ENCODE results near the gene ZNF90. TPM values are rescaled to one million over a fixed set of nuclear protein-coding genes. Genes with fewer than 3 reads are reported as not detected.

The ZNF90 gene
- total RNA-seq, 1 donor from 2014 or later: 5.8 TPM

DNA sequence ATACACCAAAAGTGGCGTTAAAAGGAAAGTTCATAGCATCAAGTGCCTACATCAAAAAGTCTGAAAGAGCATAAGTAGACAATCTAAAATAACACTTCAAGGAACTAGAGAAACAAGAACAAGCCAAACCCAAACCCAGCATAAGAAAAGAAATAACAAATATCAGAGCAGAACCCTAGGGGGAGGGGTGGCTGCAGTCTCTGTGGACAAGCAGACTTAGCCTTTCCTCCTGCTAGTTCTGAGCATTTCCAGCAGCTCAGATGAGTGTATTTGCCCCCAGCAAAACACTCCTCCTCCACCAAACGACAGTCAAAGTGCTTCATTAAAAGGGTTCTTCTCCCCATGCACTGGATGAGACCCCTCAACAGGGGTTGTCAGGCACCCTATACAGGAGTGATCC lies 7.1 kb upstream of the ZNF90 start:
- no peak overlapping the region for H3K27ac ChIP-seq (ENCODE audit: low read depth, low read length)
- no peak overlapping the region for H3K4me3 Mint-ChIP-seq (ENCODE audit: unreplicated experiment)
- no peaks in the 10 kb centered on the region for H3K79me2 ChIP-seq (ENCODE audit: insufficient read depth, low read length)
- no peaks in the 10 kb centered on the region for H3K36me3 ChIP-seq (ENCODE audit: insufficient read depth, low read length)
- H3K27me3 ChIP-seq (ENCODE audit: insufficient read depth, low read length): no peaks in the 10 kb centered on the region
- peaks cover 3% of the 10 kb centered on the region for H3K9me3 ChIP-seq (ENCODE audit: insufficient read depth, low read depth, low read length)
- no peaks in the 10 kb centered on the region for H3K27me3 Mint-ChIP-seq (ENCODE audit: low read depth, unreplicated experiment)
- no peaks in the 10 kb centered on the region for H4K20me1 ChIP-seq (ENCODE audit: insufficient read depth, low read length)
- DNase-seq (ENCODE audit: low read depth) (no peak), FAIRE-seq (no peak)
- peaks cover 12% of the 10 kb centered on the region for H3K9me3 Mint-ChIP-seq (ENCODE audit: unreplicated experiment)
- H3K4me2 ChIP-seq (ENCODE audit: low read length): no peak overlapping the region
- no peaks in the 10 kb centered on the region for H3K36me3 Mint-ChIP-seq (ENCODE audit: low read depth, unreplicated experiment)
- no peaks in the 10 kb centered on the region for H3K4me1 Mint-ChIP-seq (ENCODE audit: low read depth, unreplicated experiment)
- TF ChIP-seq, protein P1, sequence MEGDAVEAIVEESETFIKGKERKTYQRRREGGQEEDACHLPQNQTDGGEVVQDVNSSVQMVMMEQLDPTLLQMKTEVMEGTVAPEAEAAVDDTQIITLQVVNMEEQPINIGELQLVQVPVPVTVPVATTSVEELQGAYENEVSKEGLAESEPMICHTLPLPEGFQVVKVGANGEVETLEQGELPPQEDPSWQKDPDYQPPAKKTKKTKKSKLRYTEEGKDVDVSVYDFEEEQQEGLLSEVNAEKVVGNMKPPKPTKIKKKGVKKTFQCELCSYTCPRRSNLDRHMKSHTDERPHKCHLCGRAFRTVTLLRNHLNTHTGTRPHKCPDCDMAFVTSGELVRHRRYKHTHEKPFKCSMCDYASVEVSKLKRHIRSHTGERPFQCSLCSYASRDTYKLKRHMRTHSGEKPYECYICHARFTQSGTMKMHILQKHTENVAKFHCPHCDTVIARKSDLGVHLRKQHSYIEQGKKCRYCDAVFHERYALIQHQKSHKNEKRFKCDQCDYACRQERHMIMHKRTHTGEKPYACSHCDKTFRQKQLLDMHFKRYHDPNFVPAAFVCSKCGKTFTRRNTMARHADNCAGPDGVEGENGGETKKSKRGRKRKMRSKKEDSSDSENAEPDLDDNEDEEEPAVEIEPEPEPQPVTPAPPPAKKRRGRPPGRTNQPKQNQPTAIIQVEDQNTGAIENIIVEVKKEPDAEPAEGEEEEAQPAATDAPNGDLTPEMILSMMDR (IDR thresholded peaks at IDR 0.05; ENCODE audit: insufficient read depth, low read depth, low read length): no peak
- no peak for TF ChIP-seq EZH2 (IDR thresholded peaks at IDR 0.05; ENCODE audit: insufficient read depth, low read length)
- H3K4me1 ChIP-seq (ENCODE audit: insufficient read depth, low read length): no peaks in the 10 kb centered on the region
- H3K27ac Mint-ChIP-seq (ENCODE audit: unreplicated experiment): no peak overlapping the region
- no peak overlapping the region for H3K4me3 ChIP-seq (ENCODE audit: insufficient read depth, low read depth, low read length)
- H3K9ac ChIP-seq (ENCODE audit: low read length): no peak overlapping the region
- no peak overlapping the region for H2AFZ ChIP-seq (ENCODE audit: low read depth, low read length)

DNA sequence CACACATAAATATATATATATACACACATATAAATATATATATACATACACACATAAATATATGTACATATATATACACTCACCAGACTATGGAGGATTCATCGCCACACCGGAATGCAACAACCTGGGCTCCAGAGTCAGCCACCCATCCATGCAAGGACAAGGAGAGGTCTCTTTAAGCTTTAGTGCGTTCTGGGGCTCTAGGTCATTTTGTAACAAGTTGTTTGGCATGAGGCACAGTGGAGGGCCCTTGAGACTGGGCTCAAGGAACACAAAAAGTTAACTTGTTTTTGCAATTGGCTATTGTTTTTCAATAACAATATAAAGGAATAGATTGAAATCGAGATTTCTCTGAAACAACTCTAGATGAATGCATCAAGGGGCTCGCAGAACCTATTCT lies 4.9 kb upstream of the ZNF90 start:
- Mint-ChIP-seq H3K4me3 (ENCODE audit: unreplicated experiment) (no peak overlapping the region), H3K9me3 (ENCODE audit: unreplicated experiment) (peaks cover 14% of the 10 kb centered on the region), H3K27me3 (ENCODE audit: low read depth, unreplicated experiment) (no peaks in the 10 kb centered on the region), H3K36me3 (ENCODE audit: low read depth, unreplicated experiment) (no peaks in the 10 kb centered on the region), H3K27ac (ENCODE audit: unreplicated experiment) (no peak overlapping the region), H3K4me1 (ENCODE audit: low read depth, unreplicated experiment) (no peaks in the 10 kb centered on the region)
- Histone ChIP-seq H3K36me3 (ENCODE audit: insufficient read depth, low read length) (no peaks in the 10 kb centered on the region), H3K9me3 (ENCODE audit: insufficient read depth, low read depth, low read length) (peaks cover 3% of the 10 kb centered on the region), H3K4me3 (ENCODE audit: insufficient read depth, low read depth, low read length) (no peak overlapping the region), H3K79me2 (ENCODE audit: insufficient read depth, low read length) (no peaks in the 10 kb centered on the region), H3K4me1 (ENCODE audit: insufficient read depth, low read length) (no peaks in the 10 kb centered on the region), H2AFZ (ENCODE audit: low read depth, low read length) (no peak overlapping the region), H3K9ac (ENCODE audit: low read length) (no peak overlapping the region), H3K27me3 (ENCODE audit: insufficient read depth, low read length) (no peaks in the 10 kb centered on the region), H4K20me1 (ENCODE audit: insufficient read depth, low read length) (no peaks in the 10 kb centered on the region), H3K4me2 (ENCODE audit: low read length) (no peak overlapping the region), H3K27ac (ENCODE audit: low read depth, low read length) (no peak overlapping the region)
- FAIRE-seq (no peak), DNase-seq (ENCODE audit: low read depth) (no peak)
- no peak for TF ChIP-seq EZH2 (IDR thresholded peaks at IDR 0.05; ENCODE audit: insufficient read depth, low read length)
- TF ChIP-seq, protein P1 (IDR thresholded peaks at IDR 0.05; ENCODE audit: insufficient read depth, low read depth, low read length): no peak

DNA sequence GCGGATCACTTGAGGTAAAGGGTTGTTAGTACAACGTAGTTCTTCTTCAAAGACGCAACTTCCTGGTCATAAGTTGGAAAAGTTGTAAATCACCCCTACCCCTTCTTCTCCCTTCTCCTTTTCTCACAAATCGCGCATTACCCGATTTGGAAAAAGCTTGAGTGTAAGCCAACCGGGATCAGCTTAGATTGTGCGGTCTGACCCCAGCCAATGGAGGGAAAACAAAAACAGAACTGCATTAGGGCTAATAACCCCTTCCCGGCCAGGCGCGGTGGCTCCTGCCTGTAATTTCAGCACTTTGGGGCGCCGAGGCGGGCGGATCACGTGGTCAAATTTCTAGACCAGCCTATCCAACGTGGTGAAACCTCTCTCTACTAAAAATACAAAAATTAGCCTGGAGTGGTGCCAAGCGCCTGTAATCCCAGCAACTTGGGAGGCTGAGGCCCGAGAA lies 806 bp downstream of the ZNF90 start:
- no peaks in the 10 kb centered on the region for H3K36me3 ChIP-seq (ENCODE audit: insufficient read depth, low read length)
- no peaks in the 10 kb centered on the region for H4K20me1 ChIP-seq (ENCODE audit: insufficient read depth, low read length)
- H3K9me3 ChIP-seq (ENCODE audit: insufficient read depth, low read depth, low read length): no peaks in the 10 kb centered on the region
- H3K27ac ChIP-seq (ENCODE audit: low read depth, low read length): no peak overlapping the region
- H3K79me2 ChIP-seq (ENCODE audit: insufficient read depth, low read length): peaks cover 2% of the 10 kb centered on the region
- H3K9ac ChIP-seq (ENCODE audit: low read length): peak overlapping the region; percentile 51
- Mint-ChIP-seq H3K4me1 (ENCODE audit: low read depth, unreplicated experiment) (peaks cover 2% of the 10 kb centered on the region), H3K9me3 (ENCODE audit: unreplicated experiment) (peaks cover 11% of the 10 kb centered on the region), H3K4me3 (ENCODE audit: unreplicated experiment) (peak overlapping the region; percentile 92), H3K36me3 (ENCODE audit: low read depth, unreplicated experiment) (peaks cover 7% of the 10 kb centered on the region), H3K27me3 (ENCODE audit: low read depth, unreplicated experiment) (no peaks in the 10 kb centered on the region), H3K27ac (ENCODE audit: unreplicated experiment) (peak overlapping the region; percentile 62)
- H3K27me3 ChIP-seq (ENCODE audit: insufficient read depth, low read length): no peaks in the 10 kb centered on the region
- TF ChIP-seq EZH2 (IDR thresholded peaks at IDR 0.05; ENCODE audit: insufficient read depth, low read length): no peak
- TF ChIP-seq, protein P1 (IDR thresholded peaks at IDR 0.05; ENCODE audit: insufficient read depth, low read depth, low read length): no peak
- peak overlapping the region; percentile 88 for H3K4me2 ChIP-seq (ENCODE audit: low read length)
- FAIRE-seq: no peak
- H3K4me1 ChIP-seq (ENCODE audit: insufficient read depth, low read length): no peaks in the 10 kb centered on the region
- peak; percentile 18 for DNase-seq (ENCODE audit: low read depth)
- H3K4me3 ChIP-seq (ENCODE audit: insufficient read depth, low read depth, low read length): peak overlapping the region; percentile 78
- peak overlapping the region; percentile 97 for H2AFZ ChIP-seq (ENCODE audit: low read depth, low read length)

All from astrocyte (in vitro differentiated cells and primary cell).